ENCODE measurements around the gene HNRNPC.
"Not testable (repeated sequence)": the region's sequence is repeated elsewhere in the genome, so short reads cannot be mapped to it uniquely, and the experiment has no call there.

The HNRNPC gene

GRCh38 chr14:21240417-21240816 lies 28.8 kb downstream of the HNRNPC start:
- H3K9ac ChIP-seq (ENCODE audit: low read length): no peak overlapping the region
- H3K36me3 ChIP-seq (ENCODE audit: control insufficient read depth, insufficient read depth, low read length, severe bottlenecking): peaks cover 69% of the 10 kb centered on the region
- no peak overlapping the region for H3K4me3 ChIP-seq (ENCODE audit: low read length)
- peaks cover 54% of the 10 kb centered on the region for H3K4me1 ChIP-seq (ENCODE audit: control insufficient read depth, insufficient read depth, low read length)
- H3K27me3 ChIP-seq (replicated peaks; ENCODE audit: control insufficient read depth, insufficient read depth, low read length): no peaks in the 10 kb centered on the region
- no peaks in the 10 kb centered on the region for H3K9me3 ChIP-seq (ENCODE audit: control insufficient read depth, low read length)
- no peak for DNase-seq (ENCODE audit: low read depth)

- peaks cover 65% of the 10 kb centered on the region for H3K36me3 ChIP-seq (ENCODE audit: control insufficient read depth, insufficient read depth, low read length, severe bottlenecking)
- H3K4me1 ChIP-seq (ENCODE audit: control insufficient read depth, insufficient read depth, low read length): peaks cover 58% of the 10 kb centered on the region
- no peaks in the 10 kb centered on the region for H3K27me3 ChIP-seq (replicated peaks; ENCODE audit: control insufficient read depth, insufficient read depth, low read length)
- no peaks in the 10 kb centered on the region for H3K9me3 ChIP-seq (ENCODE audit: control insufficient read depth, low read length)
- H3K4me3 ChIP-seq (ENCODE audit: low read length): no peak overlapping the region
- no peak overlapping the region for H3K9ac ChIP-seq (ENCODE audit: low read length)
- DNase-seq (ENCODE audit: low read depth): no peak
These were observed 30.3 kb downstream of the HNRNPC start for GRCh38 chr14:21238823-21239518.

GRCh38 chr14:21236948-21237797 lies 32.1 kb downstream of the HNRNPC start:
- no peaks in the 10 kb centered on the region for H3K27me3 ChIP-seq (replicated peaks; ENCODE audit: control insufficient read depth, insufficient read depth, low read length)
- no peak overlapping the region for H3K4me3 ChIP-seq (ENCODE audit: low read length)
- no peak overlapping the region for H3K9ac ChIP-seq (ENCODE audit: low read length)
- peaks cover 65% of the 10 kb centered on the region for H3K36me3 ChIP-seq (ENCODE audit: control insufficient read depth, insufficient read depth, low read length, severe bottlenecking)
- peaks cover 58% of the 10 kb centered on the region for H3K4me1 ChIP-seq (ENCODE audit: control insufficient read depth, insufficient read depth, low read length)
- no peaks in the 10 kb centered on the region for H3K9me3 ChIP-seq (ENCODE audit: control insufficient read depth, low read length)
- DNase-seq (ENCODE audit: low read depth): no peak

GRCh38 chr14:21234112-21234511 lies 35.1 kb downstream of the HNRNPC start:
- Histone ChIP-seq H3K4me1 (ENCODE audit: control insufficient read depth, insufficient read depth, low read length) (peaks cover 59% of the 10 kb centered on the region), H3K4me3 (ENCODE audit: low read length) (no peak overlapping the region), H3K36me3 (ENCODE audit: control insufficient read depth, insufficient read depth, low read length, severe bottlenecking) (peaks cover 78% of the 10 kb centered on the region), H3K27me3 (replicated peaks; ENCODE audit: control insufficient read depth, insufficient read depth, low read length) (no peaks in the 10 kb centered on the region), H3K9me3 (ENCODE audit: control insufficient read depth, low read length) (no peaks in the 10 kb centered on the region), H3K9ac (ENCODE audit: low read length) (no peak overlapping the region)
- DNase-seq (ENCODE audit: low read depth): no peak

GRCh38 chr14:21233457-21234076 lies 35.7 kb downstream of the HNRNPC start:
- H3K27me3 ChIP-seq (replicated peaks; ENCODE audit: control insufficient read depth, insufficient read depth, low read length): no peaks in the 10 kb centered on the region
- no peak overlapping the region for H3K4me3 ChIP-seq (ENCODE audit: low read length)
- H3K9ac ChIP-seq (ENCODE audit: low read length): no peak overlapping the region
- no peaks in the 10 kb centered on the region for H3K9me3 ChIP-seq (ENCODE audit: control insufficient read depth, low read length)
- DNase-seq (ENCODE audit: low read depth): no peak
- H3K4me1 ChIP-seq (ENCODE audit: control insufficient read depth, insufficient read depth, low read length): peaks cover 59% of the 10 kb centered on the region
- H3K36me3 ChIP-seq (ENCODE audit: control insufficient read depth, insufficient read depth, low read length, severe bottlenecking): peaks cover 78% of the 10 kb centered on the region

- DNase-seq (ENCODE audit: low read depth): no peak
- peaks cover 81% of the 10 kb centered on the region for H3K36me3 ChIP-seq (ENCODE audit: control insufficient read depth, insufficient read depth, low read length, severe bottlenecking)
These were observed 38.1 kb downstream of the HNRNPC start for GRCh38 chr14:21231020-21231652.

GRCh38 chr14:21229821-21230220 lies 39.4 kb downstream of the HNRNPC start:
- Histone ChIP-seq H3K9ac (ENCODE audit: low read length) (no peak overlapping the region), H3K36me3 (ENCODE audit: control insufficient read depth, insufficient read depth, low read length, severe bottlenecking) (peaks cover 92% of the 10 kb centered on the region), H3K9me3 (ENCODE audit: control insufficient read depth, low read length) (no peaks in the 10 kb centered on the region), H3K4me1 (ENCODE audit: control insufficient read depth, insufficient read depth, low read length) (peaks cover 42% of the 10 kb centered on the region), H3K27me3 (replicated peaks; ENCODE audit: control insufficient read depth, insufficient read depth, low read length) (no peaks in the 10 kb centered on the region), H3K4me3 (ENCODE audit: low read length) (no peak overlapping the region)
- DNase-seq (ENCODE audit: low read depth): no peak

More at GRCh38 chr14:21231020-21231652, 38.1 kb downstream of the HNRNPC start:
- no peaks in the 10 kb centered on the region for H3K27me3 ChIP-seq (replicated peaks; ENCODE audit: control insufficient read depth, insufficient read depth, low read length)
- H3K4me3 ChIP-seq (ENCODE audit: low read length): no peak overlapping the region
- H3K4me1 ChIP-seq (ENCODE audit: control insufficient read depth, insufficient read depth, low read length): peaks cover 54% of the 10 kb centered on the region
- H3K9ac ChIP-seq (ENCODE audit: low read length): no peak overlapping the region
- H3K9me3 ChIP-seq (ENCODE audit: control insufficient read depth, low read length): no peaks in the 10 kb centered on the region

- H3K36me3 ChIP-seq (ENCODE audit: control insufficient read depth, insufficient read depth, low read length, severe bottlenecking): peaks cover 99% of the 10 kb centered on the region
- H3K4me1 ChIP-seq (ENCODE audit: control insufficient read depth, insufficient read depth, low read length): peaks cover 25% of the 10 kb centered on the region
- no peak for DNase-seq (ENCODE audit: low read depth)
- no peaks in the 10 kb centered on the region for H3K27me3 ChIP-seq (replicated peaks; ENCODE audit: control insufficient read depth, insufficient read depth, low read length)
- no peaks in the 10 kb centered on the region for H3K9me3 ChIP-seq (ENCODE audit: control insufficient read depth, low read length)
- no peak overlapping the region for H3K9ac ChIP-seq (ENCODE audit: low read length)
- no peak overlapping the region for H3K4me3 ChIP-seq (ENCODE audit: low read length)
These were observed 41.3 kb downstream of the HNRNPC start for GRCh38 chr14:21227981-21228380.

GRCh38 chr14:21227150-21227549 lies 42.1 kb downstream of the HNRNPC start:
- Histone ChIP-seq H3K36me3 (ENCODE audit: control insufficient read depth, insufficient read depth, low read length, severe bottlenecking) (peaks cover 98% of the 10 kb centered on the region), H3K4me3 (ENCODE audit: low read length) (no peak overlapping the region), H3K4me1 (ENCODE audit: control insufficient read depth, insufficient read depth, low read length) (peaks cover 22% of the 10 kb centered on the region), H3K9me3 (ENCODE audit: control insufficient read depth, low read length) (no peaks in the 10 kb centered on the region), H3K27me3 (replicated peaks; ENCODE audit: control insufficient read depth, insufficient read depth, low read length) (no peaks in the 10 kb centered on the region), H3K9ac (ENCODE audit: low read length) (no peak overlapping the region)
- DNase-seq (ENCODE audit: low read depth): no peak

- H3K27me3 ChIP-seq (replicated peaks; ENCODE audit: control insufficient read depth, insufficient read depth, low read length): no peaks in the 10 kb centered on the region
- H3K36me3 ChIP-seq (ENCODE audit: control insufficient read depth, insufficient read depth, low read length, severe bottlenecking): peaks cover 99% of the 10 kb centered on the region
- H3K4me3 ChIP-seq (ENCODE audit: low read length): no peak overlapping the region
- H3K9me3 ChIP-seq (ENCODE audit: control insufficient read depth, low read length): no peaks in the 10 kb centered on the region
- no peak overlapping the region for H3K9ac ChIP-seq (ENCODE audit: low read length)
- DNase-seq (ENCODE audit: low read depth): no peak
- H3K4me1 ChIP-seq (ENCODE audit: control insufficient read depth, insufficient read depth, low read length): peaks cover 17% of the 10 kb centered on the region
These were observed 42.8 kb downstream of the HNRNPC start for GRCh38 chr14:21226467-21226866.

GRCh38 chr14:21225164-21225563 lies 44.1 kb downstream of the HNRNPC start:
- H3K4me1 ChIP-seq (ENCODE audit: control insufficient read depth, insufficient read depth, low read length): peaks cover 28% of the 10 kb centered on the region
- H3K36me3 ChIP-seq (ENCODE audit: control insufficient read depth, insufficient read depth, low read length, severe bottlenecking): peaks cover 99% of the 10 kb centered on the region
- not testable (repeated sequence) for H3K9me3 ChIP-seq (ENCODE audit: control insufficient read depth, low read length); H3K27me3 ChIP-seq (replicated peaks; ENCODE audit: control insufficient read depth, insufficient read depth, low read length); H3K9ac ChIP-seq (ENCODE audit: low read length); H3K4me3 ChIP-seq (ENCODE audit: low read length); DNase-seq (ENCODE audit: low read depth)

Data from adipocyte (in vitro differentiated cells).